ENCODE data around the gene BAD.

DNA sequence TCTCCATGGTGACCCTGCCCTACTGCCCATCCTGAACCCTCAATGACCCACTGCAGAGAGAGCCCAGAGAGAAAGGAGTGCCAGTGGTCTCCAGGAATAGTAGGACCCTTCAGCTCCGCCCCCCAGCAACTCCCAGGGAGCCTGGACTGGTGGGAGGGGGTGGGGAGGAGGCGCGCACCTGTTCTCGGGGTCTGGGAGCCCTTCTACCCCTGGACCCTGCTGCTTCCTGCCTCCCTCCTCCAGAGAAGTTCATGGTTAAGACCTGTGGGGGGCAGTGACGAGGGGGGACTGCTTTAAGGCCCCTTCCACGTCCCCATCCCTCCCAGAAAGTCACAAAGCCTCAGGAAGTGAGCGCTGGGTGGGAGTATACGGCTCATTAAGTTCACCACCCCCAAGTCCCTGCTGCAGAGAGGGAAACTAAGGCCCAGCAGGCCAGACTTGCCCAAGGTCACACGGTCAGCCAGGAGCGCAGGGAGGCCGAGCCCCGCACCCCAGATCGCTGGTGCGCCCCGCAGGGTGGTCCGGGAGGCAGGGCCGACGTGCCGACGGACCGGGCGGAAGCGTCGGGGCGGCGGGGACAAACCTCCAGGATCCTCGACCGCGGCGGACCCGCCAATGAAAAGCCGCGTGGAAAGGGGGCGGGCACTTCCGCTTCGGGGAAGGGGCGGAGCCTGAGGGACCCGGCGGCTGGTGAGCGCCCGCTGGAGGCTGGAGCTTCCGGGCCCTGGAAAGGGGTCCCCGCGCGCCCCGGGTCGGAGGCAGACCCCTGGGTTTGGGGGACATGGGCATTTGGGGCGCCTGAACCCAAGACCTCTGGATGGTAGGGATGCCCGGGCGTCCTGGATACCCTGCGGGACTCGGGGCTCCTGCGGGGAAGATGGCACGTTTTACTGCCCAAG lies 58.6 kb downstream of the BAD start, which contains the start of the genes NUDT22 and TRPT1:
- TF ChIP-seq POLR2AphosphoS5 (IDR thresholded peaks at IDR 0.05; ENCODE audit: low read depth, low read length) (peak; percentile 77; the same call in 1 of the 2 replicates), FOXP2 (optimal IDR thresholded peaks at IDR 0.05; ENCODE audit: borderline replicate concordance, extremely low read depth, extremely low read length, insufficient read depth) (no peak), REST (IDR thresholded peaks at IDR 0.05; ENCODE audit: insufficient read depth in 1 of 2, low read depth in 2 of 2, low read length in 2 of 2) (no peak; a peak in 1 of 4 replicates), TAF1 (IDR thresholded peaks at IDR 0.05; ENCODE audit: borderline replicate concordance, insufficient read depth, low read length) (peak; percentile 71; the same call in 1 of the 2 replicates)

All from PFSK-1 (cell line).